K562 (cell line): ENCODE results near the gene ZNF628. TPM values are rescaled to one million over a fixed set of nuclear protein-coding genes. Genes with fewer than 3 reads are reported as not detected.

Experiments used
- ATAC-seq: fragments of 200-7000 bp; cut with Tn5 transposase; 3 replicates; pipeline ENCODE4 v1.9.1; 2020; ENCODE audit warnings: moderate library complexity
- BruUV-seq: library from RNA; stranded (reverse); fragments of 400-500 nt; replicated peaks from 2 replicates; lab custom pipeline; 2021; lab: Mats Ljungman, UMichigan
- CTCF ChIA-PET: fragments of 300-600 bp; formaldehyde crosslinking; extraction: SDS; loops from one replicate; lab custom pipeline; 2021; ENCODE audit warnings: low intra/inter-chr PET ratio; lab: Yijun Ruan, JAX
- POLR2A ChIA-PET: fragments of 300-600, 350-650 bp; sonication (Branson Sonifier 250); formaldehyde crosslinking; extraction: SDS; loops from one replicate; lab custom pipeline; 2021; ENCODE audit warnings: antibody characterized with exemption, inconsistent platforms; lab: Yijun Ruan, JAX
- DNase-seq, 4 experiments: peaks; one replicate each; pipeline versions ENCODE4 v3.0.0 to v3.0.0-alpha.2; 2011 to 2018; ENCODE audit warnings: low spot score in 3 of 4, mixed read lengths in 3 of 4; ENCODE audit errors: extremely low read depth in 1 of 4
- FAIRE-seq: peaks from 2 replicates; lab custom pipeline; 2011; peaks lifted over from hg19 to GRCh38; lab: Jason Lieb, UNC
- H2AFZ ChIP-seq: 2 replicates; pipeline ENCODE4 v1.6.0; 2011; ENCODE audit warnings: low read depth, low read length, control low read depth, inconsistent platforms
- H3K27ac ChIP-seq: fragments of 200-600 bp; 3 replicates; pipeline ENCODE4 v1.8.0; 2011; ENCODE audit warnings: low read depth, mild to moderate bottlenecking, control low read depth, inconsistent platforms, low read length, moderate library complexity, mixed read lengths; ENCODE audit errors: extremely low read depth
- H3K27me3 ChIP-seq, 2 experiments: fragments of 300-600 bp in 1 of 2; 2 replicates in 1 of 2; 3 replicates in 1 of 2; pipeline versions ENCODE4 v1.6.0 to v1.8.0; 2011; ENCODE audit warnings: inconsistent platforms in 2 of 2, low read length in 2 of 2, mild to moderate bottlenecking in 1 of 2, mixed read lengths in 1 of 2, moderate library complexity in 1 of 2; ENCODE audit not compliant: control insufficient read depth in 2 of 2, insufficient read depth in 2 of 2
- H3K36me3 ChIP-seq: fragments of 300-600 bp; 3 replicates; pipeline ENCODE4 v1.8.0; 2011; ENCODE audit warnings: mild to moderate bottlenecking, low read length, inconsistent platforms; ENCODE audit not compliant: control insufficient read depth, insufficient read depth
- H3K4me1 ChIP-seq, 2 experiments: fragments of 200-600 bp in 1 of 2; replicated peaks in 1 of 2; 2 replicates in 1 of 2; 3 replicates in 1 of 2; pipeline versions ENCODE4 v1.5.1 to v1.8.0; 2011; ENCODE audit warnings: inconsistent platforms in 2 of 2, low read length in 2 of 2, mild to moderate bottlenecking in 1 of 2, mixed read lengths in 1 of 2, moderate library complexity in 1 of 2; ENCODE audit not compliant: control insufficient read depth in 2 of 2, insufficient read depth in 2 of 2
- H3K4me2 ChIP-seq: 2 replicates; pipeline ENCODE4 v1.6.1; 2011; ENCODE audit warnings: low read length, control low read depth, inconsistent platforms, mixed read lengths; ENCODE audit not compliant: insufficient read depth
- H3K4me3 ChIP-seq: fragments of 200-600 bp; sonication (generic), shearing (Covaris generic); 2 replicates; pipeline ENCODE4 v1.5.1; 2016; ENCODE audit warnings: control low read depth, inconsistent platforms
- H3K79me2 ChIP-seq: fragments of 200-600 bp; 3 replicates; pipeline ENCODE4 v1.8.0; 2011; ENCODE audit warnings: low read length, inconsistent platforms; ENCODE audit not compliant: control insufficient read depth, insufficient read depth
- H3K9ac ChIP-seq, 2 experiments: 2 replicates each; pipeline versions ENCODE4 v1.6.0 to v1.6.1; 2011; ENCODE audit warnings: low read depth in 2 of 2, low read length in 2 of 2, control low read depth in 1 of 2, inconsistent platforms in 1 of 2, mild to moderate bottlenecking in 1 of 2, mixed read lengths in 1 of 2; ENCODE audit not compliant: insufficient read depth in 1 of 2
- H3K9me1 ChIP-seq: one replicate; pipeline ENCODE4 v1.6.0; 2011; ENCODE audit warnings: inconsistent platforms, mild to moderate bottlenecking, low read length, moderate library complexity; ENCODE audit not compliant: control insufficient read depth, insufficient read depth
- H3K9me3 ChIP-seq: replicated peaks from 2 replicates; pipeline ENCODE4 v1.5.1; 2011; ENCODE audit warnings: low read depth, low read length, inconsistent platforms; ENCODE audit not compliant: control insufficient read depth, insufficient read depth
- H4K20me1 ChIP-seq: replicated peaks from 2 replicates; pipeline ENCODE4 v1.6.1; 2011; ENCODE audit warnings: low read length, inconsistent platforms, mixed read lengths; ENCODE audit not compliant: control insufficient read depth, insufficient read depth
- BRF1 ChIP-seq: IDR thresholded peaks from 3 replicates; pipeline ENCODE4 v1.6.1; 2011; ENCODE audit warnings: borderline replicate concordance, mild to moderate bottlenecking; ENCODE audit not compliant: insufficient read length; ENCODE audit errors: extremely low read depth
- E2F6 ChIP-seq, 2 experiments: IDR thresholded peaks; 2 replicates each; pipeline ENCODE4 v1.6.1; 2011; ENCODE audit warnings: borderline replicate concordance in 1 of 2, control low read depth in 1 of 2, low read depth in 1 of 2, low read length in 1 of 2, mild to moderate bottlenecking in 1 of 2, mixed read lengths in 1 of 2, moderate library complexity in 1 of 2; ENCODE audit not compliant: insufficient read depth in 1 of 2, insufficient read length in 1 of 2, poor library complexity in 1 of 2, severe bottlenecking in 1 of 2; ENCODE audit errors: extremely low read depth in 1 of 2
- MCM2 ChIP-seq: fragments of 450-650 bp; IDR thresholded peaks from 2 replicates; pipeline ENCODE4 v1.6.1; 2017; ENCODE audit warnings: low read depth, mild to moderate bottlenecking
- NCOA2 ChIP-seq, 2 experiments: fragments of 450-650 bp; IDR thresholded peaks; 2 replicates each; pipeline ENCODE4 v1.6.1; 2018; ENCODE audit warnings: mild to moderate bottlenecking in 2 of 2, moderate library complexity in 1 of 2; ENCODE audit not compliant: partially characterized antibody in 2 of 2
- NFIX ChIP-seq: fragments of 250-450 bp; sonication (Bioruptor Pico); IDR thresholded peaks from 2 replicates; pipeline ENCODE4 v1.4.0; 2020; ENCODE audit warnings: low read depth, mild to moderate bottlenecking, moderate library complexity
- PRMT5 ChIP-seq: sonication (generic); formaldehyde crosslinking; IDR thresholded peaks from 2 replicates; pipeline ENCODE4 v1.5.0; 2020; ENCODE audit warnings: missing genetic modification reagents
- RCOR1 ChIP-seq, 2 experiments: IDR thresholded peaks; 2 replicates each; pipeline ENCODE4 v1.6.1; 2012; ENCODE audit warnings: low read depth in 2 of 2, low read length in 2 of 2, borderline replicate concordance in 1 of 2, improper control_type of control experiment in 1 of 2
- SIN3A ChIP-seq, 2 experiments: fragments of 150-350 bp in 1 of 2; IDR thresholded peaks; 2 replicates each; pipeline ENCODE4 v1.6.1; 2011 to 2016; ENCODE audit warnings: borderline replicate concordance in 2 of 2, low read depth in 2 of 2, low read length in 2 of 2, mild to moderate bottlenecking in 2 of 2, moderate library complexity in 2 of 2; ENCODE audit not compliant: control insufficient read depth in 1 of 2
- TEAD1 ChIP-seq, 2 experiments: fragments of 450-650 bp in 1 of 2; sonication (generic) in 1 of 2; formaldehyde crosslinking; IDR thresholded peaks; 2 replicates each; pipeline versions ENCODE4 v1.4.0 to v1.8.0; 2020 to 2022; ENCODE audit warnings: mild to moderate bottlenecking in 2 of 2, missing genetic modification reagents in 1 of 2
- USF1 ChIP-seq: sonication (generic); formaldehyde crosslinking; IDR thresholded peaks from 2 replicates; pipeline ENCODE4 v1.9.0; 2022; ENCODE audit warnings: mild to moderate bottlenecking, missing genetic modification reagents
- VEZF1 ChIP-seq: fragments of 200-800 bp; sonication (Bioruptor generic); IDR thresholded peaks from 2 replicates; pipeline ENCODE4 v1.6.1; 2017; ENCODE audit warnings: missing genetic modification characterization, missing compliant biosample characterization
- ZFP1 ChIP-seq: fragments of 450-650 bp; formaldehyde crosslinking; IDR thresholded peaks from 2 replicates; pipeline ENCODE4 v1.4.0; 2020; ENCODE audit warnings: mild to moderate bottlenecking, mixed read lengths
- ZNF23 ChIP-seq: fragments of 250-450 bp; sonication (Bioruptor Pico); IDR thresholded peaks from 2 replicates; pipeline ENCODE4 v1.4.0; 2020; ENCODE audit warnings: mild to moderate bottlenecking
- ZNF277 ChIP-seq: fragments of 250-450 bp; sonication (Bioruptor Pico); IDR thresholded peaks from 2 replicates; pipeline ENCODE4 v1.8.0; 2022; ENCODE audit warnings: inconsistent platforms, mild to moderate bottlenecking, moderate library complexity, borderline replicate concordance
- ZNF311 ChIP-seq: fragments of 250-450 bp; sonication (Bioruptor Pico); IDR thresholded peaks from 2 replicates; pipeline ENCODE4 v1.4.0; 2020; ENCODE audit warnings: mild to moderate bottlenecking, moderate library complexity
- ZNF384 ChIP-seq: IDR thresholded peaks from 2 replicates; pipeline ENCODE4 v1.6.1; 2012; ENCODE audit warnings: low read depth, low read length, improper control_type of control experiment
- ZSCAN29 ChIP-seq: fragments of 450-650 bp; IDR thresholded peaks from 2 replicates; pipeline ENCODE4 v1.6.1; 2017
- WGBS: fragments of 100-300 bp; shearing (Covaris generic); methylation state at CpG from one replicate; pipeline ENCODE4 v1.1.6; 2016; ENCODE audit warnings: low coverage, mixed read lengths; ENCODE audit not compliant: insufficient coverage; ENCODE audit errors: missing lambda C conversion rate; 5-methylcytosine and 5-hydroxymethylcytosine counted together
- in situ Hi-C: fragments of 300-500 bp; cut with MboI; formaldehyde crosslinking; loops from 4 replicates; pipeline ENCODE4 v1.15.0; 2018; ENCODE audit warnings: inconsistent platforms, mixed read lengths
- intact Hi-C: fragments of 100-400 bp; cut with micrococcal nuclease; formaldehyde crosslinking; loops from 2 replicates; pipeline ENCODE4 v1.14.2; 2022
- polyA plus RNA-seq, 8 experiments: library from polyadenylated mRNA; depleted of rRNA in 4 of 8; stranded (reverse) in 5 of 8; unstranded in 3 of 8; fragments of >200 nt; fragmentation: Nextera tagmentation in 2 of 8; fragmentation: Illumina TruSeq in 1 of 8; extraction: Ambion mirVana in 2 of 8; extraction: Trizol in 1 of 8; gene quantifications; 2 replicates each; pipeline versions ENCODE4 v1.2.1 to v1.2.3, GENCODE V29; 2011 to 2014; ENCODE audit warnings: inconsistent platforms in 1 of 8, missing spikeins in 1 of 8
- total RNA-seq, 7 experiments: library from RNA; depleted of rRNA in 6 of 7; stranded (reverse); fragments of >200 nt in 6 of 7; fragmentation: Illumina TruSeq in 2 of 7; extraction: Trizol in 2 of 7; gene quantifications; 2 replicates each; pipeline versions ENCODE4 v1.2.1 to v1.2.3, GENCODE V29; 2011 to 2021; ENCODE audit warnings: low replicate concordance in 1 of 7

Gene ZNF628
- total and polyA plus RNA-seq, 9 of the 15 experiments (the other 6 are each of a cell fraction or from before 2014, with no cell fraction given) = 0.13 to 13.6 (median 2.2) TPM; not detected in 3

GRCh38 chr19:55437410-55437809 lies 39.0 kb upstream of the ZNF628 start:
- Histone ChIP-seq H3K4me3 (no peak overlapping the region), H3K79me2 (no peaks in the 10 kb centered on the region), H4K20me1 (peaks cover 14% of the 10 kb centered on the region), H3K36me3 (no peaks in the 10 kb centered on the region), H3K9me3 (no peaks in the 10 kb centered on the region), H3K27ac (no peak overlapping the region), H3K9ac (no peak overlapping the region), H3K4me1 (peaks cover 10 to 42% of the 10 kb centered on the region in 2 experiments), H2AFZ (no peak overlapping the region), H3K9me1 (no peaks in the 10 kb centered on the region), H3K27me3 (peaks cover 0 to 9% of the 10 kb centered on the region in 2 experiments; a peak in 2 of 5 replicates), H3K4me2 (no peak overlapping the region)
- FAIRE-seq (peak; percentile 92), ATAC-seq (peak; percentile 75), DNase-seq (peak; percentile 78 to 86 (median 83))
- intact Hi-C loops (no loop called here), in situ Hi-C loops (loop anchor here (25.0 kb wide), 1 partner anchor 775 kb away; the partner anchor contains the start of gene LILRB4)
- 2% methylated on average over 13 of the region's 17 CpGs for WGBS
- no TSS peak for BruUV-seq
- ChIA-PET CTCF (no interaction called here), POLR2A (interaction anchor here (0.6 to 1.7 kb wide), 13 partner anchors 8 to 266 kb away, joined by 3 to 9 read pairs (median 4); partner anchors contain the start of gene UBE2S)
- TF ChIP-seq NFIX (CRISPR knock-in tag) (no peak), TEAD1 (CRISPR knock-in tag; IDR thresholded peaks at IDR 0.05) (peak in 1 of 2 experiments; percentile 76; a peak in 1 of 4 replicates), ZNF311 (0 out of 2 replicates have a peak, but pooled peaks have one; percentile 54), RCOR1 (IDR thresholded peaks at IDR 0.05; ENCODE audit: borderline replicate concordance in 1 of 2, low read depth in 2 of 2, low read length in 2 of 2) (peak in 1 of 2 experiments; percentile 80; a peak in 1 of 4 replicates), ZNF277 (CRISPR knock-in tag) (no peak), NCOA2 (IDR thresholded peaks at IDR 0.05; ENCODE audit: partially characterized antibody in 2 of 2) (no peak), ZNF384 (no peak), PRMT5 (CRISPR knock-in tag) (peak; percentile 80; the same call in 1 of the 2 replicates), ZSCAN29 (no peak), MCM2 (no peak), ZNF23 (CRISPR knock-in tag) (no peak), VEZF1 (CRISPR knock-in tag) (peak; percentile 64), BRF1 (no peak), USF1 (no peak), ZFP1 (CRISPR knock-in tag) (no peak), SIN3A (IDR thresholded peaks at IDR 0.05; ENCODE audit: borderline replicate concordance in 2 of 2, control insufficient read depth in 1 of 2, low read depth in 2 of 2, low read length in 2 of 2) (peak; percentile 55 to 65; a peak in 2 of 4 replicates), E2F6 (IDR thresholded peaks at IDR 0.05; ENCODE audit: borderline replicate concordance in 1 of 2, extremely low read depth in 1 of 2, insufficient read depth in 1 of 2, insufficient read length in 1 of 2, low read depth in 1 of 2, low read length in 1 of 2, poor library complexity in 1 of 2, severe bottlenecking in 1 of 2) (no peak)
